GM06990 (cell line): ENCODE results near the gene SLC2A4.
"Not testable (repeated sequence)": the region's sequence is repeated elsewhere in the genome, so short reads cannot be mapped to it uniquely, and the experiment has no call there.

ENCODE experiments used
- DNase-seq: peaks from one replicate; pipeline ENCODE4 v3.0.0-alpha.2; 2011; ENCODE audit not compliant: insufficient read length; ENCODE audit errors: extremely low read depth
- H3K27me3 ChIP-seq: replicated peaks from 2 replicates; pipeline ENCODE4 v1.6.0; 2011; ENCODE audit warnings: low read length; ENCODE audit not compliant: control insufficient read depth, insufficient read depth
- H3K36me3 ChIP-seq: 2 replicates; pipeline ENCODE4 v1.5.1; 2011; ENCODE audit warnings: low read length; ENCODE audit not compliant: control insufficient read depth, insufficient read depth
- H3K4me3 ChIP-seq: replicated peaks from 2 replicates; pipeline ENCODE4 v1.5.1; 2011; ENCODE audit warnings: low read depth, mild to moderate bottlenecking, control low read depth, low read length
- TF ChIP-seq, protein P1 (sequence below): IDR thresholded peaks from 2 replicates; pipeline ENCODE4 v1.5.1; 2011; ENCODE audit warnings: low read length, control low read depth, mild to moderate bottlenecking, inconsistent platforms; ENCODE audit not compliant: insufficient read depth, poor library complexity, severe bottlenecking

The SLC2A4 gene

DNA sequence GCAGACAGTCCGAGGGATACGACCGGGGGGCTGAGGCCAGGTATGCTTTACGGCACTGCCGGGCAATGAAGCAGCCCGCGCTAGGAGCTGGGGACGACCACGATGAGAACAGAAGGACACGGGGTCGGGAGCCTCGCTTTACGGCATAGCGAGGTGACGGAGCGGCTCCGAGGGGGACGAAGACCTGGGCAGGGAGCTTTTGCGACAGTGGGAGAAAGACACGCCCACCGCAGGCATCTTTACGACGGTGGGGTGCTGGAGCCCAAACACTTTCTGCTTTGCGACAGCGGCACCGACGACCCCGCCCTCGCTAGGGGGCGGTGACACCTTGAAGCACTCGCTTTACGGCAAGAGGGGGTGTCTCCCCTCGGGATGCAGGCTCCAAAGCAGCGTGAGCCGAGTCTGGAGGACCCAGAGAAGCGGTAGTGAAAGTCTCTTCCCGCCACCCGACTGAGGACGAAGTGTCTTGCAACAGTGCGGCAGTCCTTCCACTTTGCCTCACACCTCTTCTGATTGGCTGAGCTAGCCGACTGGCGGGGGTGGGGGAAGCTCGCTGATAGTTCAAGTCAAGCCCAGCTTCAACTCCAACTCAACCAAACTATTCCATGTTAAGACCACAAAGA, 48.0 kb downstream of the SLC2A4 start:
- Histone ChIP-seq H3K27me3 (no peaks in the 10 kb centered on the region), H3K4me3 (peak overlapping the region; percentile 81), H3K36me3 (peaks cover 13% of the 10 kb centered on the region)
- peak; percentile 100 for DNase-seq
- TF ChIP-seq, protein P1, sequence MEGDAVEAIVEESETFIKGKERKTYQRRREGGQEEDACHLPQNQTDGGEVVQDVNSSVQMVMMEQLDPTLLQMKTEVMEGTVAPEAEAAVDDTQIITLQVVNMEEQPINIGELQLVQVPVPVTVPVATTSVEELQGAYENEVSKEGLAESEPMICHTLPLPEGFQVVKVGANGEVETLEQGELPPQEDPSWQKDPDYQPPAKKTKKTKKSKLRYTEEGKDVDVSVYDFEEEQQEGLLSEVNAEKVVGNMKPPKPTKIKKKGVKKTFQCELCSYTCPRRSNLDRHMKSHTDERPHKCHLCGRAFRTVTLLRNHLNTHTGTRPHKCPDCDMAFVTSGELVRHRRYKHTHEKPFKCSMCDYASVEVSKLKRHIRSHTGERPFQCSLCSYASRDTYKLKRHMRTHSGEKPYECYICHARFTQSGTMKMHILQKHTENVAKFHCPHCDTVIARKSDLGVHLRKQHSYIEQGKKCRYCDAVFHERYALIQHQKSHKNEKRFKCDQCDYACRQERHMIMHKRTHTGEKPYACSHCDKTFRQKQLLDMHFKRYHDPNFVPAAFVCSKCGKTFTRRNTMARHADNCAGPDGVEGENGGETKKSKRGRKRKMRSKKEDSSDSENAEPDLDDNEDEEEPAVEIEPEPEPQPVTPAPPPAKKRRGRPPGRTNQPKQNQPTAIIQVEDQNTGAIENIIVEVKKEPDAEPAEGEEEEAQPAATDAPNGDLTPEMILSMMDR, result no peak

DNA sequence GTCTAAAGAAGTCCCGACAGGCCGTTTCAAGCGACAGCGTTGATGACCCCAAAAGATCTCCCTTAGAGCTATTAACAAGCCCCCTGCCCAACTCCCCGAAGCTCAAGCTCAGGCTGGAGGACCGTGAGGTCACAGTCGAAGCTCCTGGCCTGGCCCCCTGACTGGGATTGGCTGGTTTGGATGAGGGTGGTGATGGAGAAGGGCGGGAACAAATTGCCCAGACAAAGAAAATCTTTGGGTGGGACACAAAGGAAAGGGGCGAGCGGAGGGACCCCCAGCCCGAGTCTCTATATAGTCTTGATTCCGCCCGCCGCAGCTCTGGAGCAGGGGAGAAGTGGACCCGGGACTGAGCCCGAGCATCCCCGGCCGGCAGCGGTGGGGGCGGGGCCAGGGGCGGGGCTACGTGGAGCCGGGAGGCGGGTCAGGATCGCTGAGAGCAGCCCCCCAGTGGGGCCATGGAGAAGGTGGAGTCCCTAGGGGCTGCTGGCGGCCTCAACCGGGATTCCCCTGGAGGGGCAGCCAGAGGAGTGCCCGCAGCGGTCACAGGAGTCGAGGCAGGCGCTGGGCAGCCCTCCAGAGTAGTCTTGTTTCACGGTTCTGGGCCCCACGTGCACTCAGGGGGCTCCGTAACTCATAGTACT, 48.6 kb downstream of the SLC2A4 start:
- TF ChIP-seq, protein P1, result no peak
- DNase-seq, result peak; percentile 84
- Histone ChIP-seq H3K27me3 (no peaks in the 10 kb centered on the region), H3K4me3 (peak overlapping the region; percentile 81), H3K36me3 (peaks cover 8% of the 10 kb centered on the region)

DNA sequence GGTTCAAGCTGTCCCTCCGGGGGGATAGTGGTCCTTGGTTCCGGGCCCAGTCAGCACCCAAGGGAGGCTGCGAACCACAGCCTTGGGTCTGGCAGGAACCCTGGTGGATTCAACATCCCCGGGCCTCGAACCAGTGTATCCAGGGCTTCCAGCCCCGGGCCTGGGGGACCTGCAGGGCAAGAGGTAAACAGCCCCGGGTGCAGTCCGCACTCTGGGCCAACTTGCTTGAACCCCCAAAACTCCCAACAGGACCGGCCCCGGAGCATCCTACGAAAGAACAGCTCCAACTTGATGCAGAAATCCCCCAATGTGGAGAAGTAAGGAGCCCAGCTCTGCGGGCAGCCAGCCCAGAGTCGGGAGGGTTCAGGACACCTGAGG, 49.1 kb downstream of the SLC2A4 start:
- H3K4me3 ChIP-seq, result peak overlapping the region; percentile 81
- TF ChIP-seq, protein P1, result no peak

DNA sequence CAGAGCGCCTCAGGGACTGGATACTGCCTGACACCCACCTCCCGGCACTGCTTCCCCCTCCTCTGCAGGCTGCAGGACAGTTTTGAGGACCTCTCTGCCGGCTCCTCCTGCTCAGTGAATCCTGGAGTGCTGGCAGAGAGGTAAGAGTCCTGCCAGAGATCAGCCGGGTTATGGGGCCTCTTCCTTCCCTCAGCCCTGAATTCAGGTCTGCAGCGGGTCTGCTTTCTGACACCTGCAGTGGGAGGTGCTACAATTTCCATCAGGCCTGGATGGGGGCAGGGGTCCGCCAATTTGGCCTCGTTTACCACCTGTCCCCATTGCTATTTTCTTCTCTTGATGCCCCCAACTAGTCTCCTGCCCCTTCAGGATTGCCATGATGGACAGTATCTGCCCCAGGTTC, 50.6 kb downstream of the SLC2A4 start:
- H3K27me3 ChIP-seq, result no peaks in the 10 kb centered on the region
- TF ChIP-seq, protein P1, result no peak
- peak overlapping the region; percentile 22 for H3K4me3 ChIP-seq
- DNase-seq, result no peak
- no peaks in the 10 kb centered on the region for H3K36me3 ChIP-seq

More for the DNA sequence above, 49.1 kb downstream of the SLC2A4 start:
- no peaks in the 10 kb centered on the region for H3K27me3 ChIP-seq
- peaks cover 5% of the 10 kb centered on the region for H3K36me3 ChIP-seq
- no peak for DNase-seq

DNA sequence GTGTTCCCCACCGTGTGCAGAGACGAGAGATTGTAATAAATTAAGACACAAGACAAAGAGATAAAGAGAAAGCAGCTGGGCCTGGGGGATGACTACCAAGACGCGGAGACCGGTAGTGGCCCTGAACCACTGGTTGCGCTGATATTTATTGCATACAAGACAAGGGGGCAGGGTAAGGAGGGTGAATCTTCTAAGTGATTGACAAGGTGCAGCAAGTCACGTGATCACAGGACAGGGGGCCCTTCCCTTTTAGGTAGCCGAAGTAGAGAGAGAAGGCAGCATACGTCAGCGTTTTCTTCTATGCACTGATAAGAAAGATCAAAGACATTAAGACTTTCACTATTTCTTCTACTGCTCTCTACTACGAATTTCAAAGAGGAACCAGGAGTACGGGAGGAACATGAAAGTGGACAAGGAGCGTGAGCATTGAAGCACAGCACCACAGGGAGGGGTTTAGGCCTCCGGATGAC, 51.1 kb downstream of the SLC2A4 start:
- DNase-seq, H3K36me3 ChIP-seq, H3K27me3 ChIP-seq: not testable (repeated sequence)
- peak overlapping the region; percentile 22 for H3K4me3 ChIP-seq

DNA sequence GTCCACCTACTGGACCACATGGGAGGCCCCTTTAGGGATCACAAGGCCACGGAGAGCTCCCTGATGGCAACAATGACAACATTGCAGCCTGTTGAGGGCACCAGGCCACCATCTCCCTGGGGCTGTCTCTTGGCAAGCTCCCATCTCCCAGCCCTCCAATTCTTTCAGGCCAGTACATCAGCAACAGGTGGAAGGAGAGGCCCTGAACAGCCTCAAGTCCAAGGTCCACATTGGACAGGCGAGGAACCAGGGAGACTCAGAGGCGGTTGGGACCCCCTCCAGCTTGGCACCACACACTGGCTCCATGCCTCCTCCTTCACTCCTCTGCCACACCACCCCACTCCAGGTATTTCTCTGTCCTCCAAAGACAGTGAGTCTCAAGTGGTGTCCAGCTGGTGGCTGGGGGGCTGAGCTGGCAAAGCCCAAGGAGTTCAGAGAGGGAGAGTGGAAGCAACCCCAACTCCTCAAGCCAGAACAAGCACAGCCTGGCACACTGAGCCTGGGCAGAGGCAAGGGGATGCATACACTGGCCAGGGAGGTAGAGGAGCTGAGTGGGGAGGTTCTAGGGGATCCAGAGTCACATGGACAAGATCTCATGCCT, 53.5 kb downstream of the SLC2A4 start:
- peaks cover 2% of the 10 kb centered on the region for H3K36me3 ChIP-seq
- H3K4me3 ChIP-seq, result no peak overlapping the region
- H3K27me3 ChIP-seq, result no peaks in the 10 kb centered on the region
- DNase-seq, result no peak
- TF ChIP-seq, protein P1, result no peak

DNA sequence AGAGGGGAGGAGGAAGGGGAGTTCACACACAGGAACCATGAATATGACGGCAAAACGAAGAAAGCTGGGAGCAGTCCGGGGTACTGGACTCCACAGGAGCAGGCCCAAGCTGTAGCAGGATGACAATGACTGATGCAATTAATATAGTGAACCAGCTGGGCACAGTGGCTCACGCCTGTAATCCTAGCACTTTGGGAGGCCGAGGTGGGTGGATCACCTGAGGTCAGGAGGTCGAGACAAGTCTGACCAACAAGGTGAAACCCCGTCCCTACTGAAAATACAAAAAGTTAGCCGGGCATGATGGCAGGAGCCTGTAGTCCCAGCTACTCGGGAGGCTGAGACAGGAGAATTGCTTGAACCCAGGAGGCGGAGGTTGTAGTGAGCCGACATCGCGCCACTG, 54.2 kb downstream of the SLC2A4 start:
- not testable (repeated sequence) for DNase-seq, H3K27me3 ChIP-seq, H3K36me3 ChIP-seq
- H3K4me3 ChIP-seq, result peak overlapping the region; percentile 95
